GM21515 (cell line): Measurements from ENCODE around the gene USP3.

Source experiments
- ATAC-seq: cut with Tn5 transposase; IDR thresholded peaks from one replicate; pipeline ENCODE4 v1.9.1; 2021; ENCODE audit not compliant: unreplicated experiment

The USP3 gene

GRCh38 chr15:63504247-63504978 is at the start of gene USP3:
Gene USP3, plus strand, starts transcription at chr15:63504593. Its CDS starts 147 bp downstream, at chr15:63504740.
- peak; percentile 52 for ATAC-seq

- no peak for ATAC-seq
Measured at GRCh38 chr15:63456258-63456657, 48.1 kb upstream of the USP3 start.

- no peak for ATAC-seq
Measured at GRCh38 chr15:63457379-63457778, 47.0 kb upstream of the USP3 start.

- ATAC-seq, result no peak
Measured at GRCh38 chr15:63458026-63458425, 46.4 kb upstream of the USP3 start.

- ATAC-seq, result no peak
Measured at GRCh38 chr15:63458794-63459395, 45.5 kb upstream of the USP3 start.

- no peak for ATAC-seq
Measured at GRCh38 chr15:63460210-63461155, 43.9 kb upstream of the USP3 start.

GRCh38 chr15:63461230-63461985 is 43.0 kb upstream of the USP3 start:
- ATAC-seq, result no peak

GRCh38 chr15:63462088-63462487 is 42.3 kb upstream of the USP3 start:
- ATAC-seq, result no peak

- ATAC-seq, result no peak
Measured at GRCh38 chr15:63463036-63463435, 41.4 kb upstream of the USP3 start.

- no peak for ATAC-seq
Measured at GRCh38 chr15:63463793-63464192, 40.6 kb upstream of the USP3 start.

- ATAC-seq, result no peak
Measured at GRCh38 chr15:63465104-63465503, 39.3 kb upstream of the USP3 start.

GRCh38 chr15:63466378-63467192 is 37.8 kb upstream of the USP3 start:
- peak; percentile 52 for ATAC-seq

- no peak for ATAC-seq
Measured at GRCh38 chr15:63469190-63469589, 35.2 kb upstream of the USP3 start.

GRCh38 chr15:63469984-63470383 is 34.4 kb upstream of the USP3 start:
- no peak for ATAC-seq

- ATAC-seq, result peak; percentile 31
Measured at GRCh38 chr15:63473007-63473748, 31.2 kb upstream of the USP3 start.

- no peak for ATAC-seq
Measured at GRCh38 chr15:63473749-63473998, 30.7 kb upstream of the USP3 start.

GRCh38 chr15:63473999-63474809 is 30.2 kb upstream of the USP3 start:
- peak; percentile 67 for ATAC-seq

GRCh38 chr15:63474810-63475316 is 29.5 kb upstream of the USP3 start:
- peak; percentile 58 for ATAC-seq

GRCh38 chr15:63475707-63476106 is 28.7 kb upstream of the USP3 start:
- ATAC-seq, result no peak
